ENCODE data around the gene NIPAL3.
"Not testable (repeated sequence)": the region's sequence is repeated elsewhere in the genome, so short reads cannot be mapped to it uniquely, and the experiment has no call there.

The NIPAL3 gene

GRCh38 chr1:24489674-24490073, 74.1 kb downstream of the NIPAL3 start:
- no peak for DNase-seq (ENCODE audit: low read depth in 2 of 2)

DNA sequence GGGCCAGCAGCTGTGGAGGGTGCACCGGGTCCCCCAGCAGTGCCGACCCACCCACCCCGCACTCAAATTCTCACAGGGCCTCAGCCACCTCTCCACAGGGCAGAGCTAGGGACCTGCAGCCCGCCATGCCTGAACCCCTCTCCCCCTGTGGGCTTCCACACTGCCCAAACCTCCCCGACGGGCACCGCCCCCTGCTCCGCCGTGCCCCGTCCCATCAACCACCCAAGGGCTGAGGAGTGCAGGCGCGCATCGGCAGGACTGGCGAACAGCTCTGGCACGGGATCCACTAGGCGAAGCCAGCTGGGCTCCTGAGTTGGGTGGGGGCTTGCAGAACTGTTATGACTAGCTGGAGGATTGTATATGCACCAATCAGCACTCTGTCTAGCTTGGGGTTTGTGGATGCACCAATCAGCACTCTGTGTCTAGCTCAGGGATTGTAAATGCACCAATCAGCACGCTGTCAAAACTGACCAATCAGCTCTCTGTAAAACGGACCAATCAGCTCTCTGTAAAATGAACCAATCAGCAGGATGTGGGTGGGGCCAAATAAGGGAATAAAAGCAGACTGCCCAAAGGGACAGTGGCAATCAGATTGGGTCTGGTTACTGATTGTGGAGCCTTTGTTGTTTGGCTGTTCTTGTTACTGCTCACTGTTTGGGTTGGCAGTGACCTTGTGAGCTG, 74.6 kb downstream of the NIPAL3 start:
- DNase-seq (ENCODE audit: low read depth in 2 of 2) = no peak

GRCh38 chr1:24491577-24492360, 76.2 kb downstream of the NIPAL3 start:
- DNase-seq (ENCODE audit: low read depth in 2 of 2) = no peak

GRCh38 chr1:24492935-24493334, 77.3 kb downstream of the NIPAL3 start:
- DNase-seq (ENCODE audit: low read depth in 2 of 2) = not testable (repeated sequence)

DNA sequence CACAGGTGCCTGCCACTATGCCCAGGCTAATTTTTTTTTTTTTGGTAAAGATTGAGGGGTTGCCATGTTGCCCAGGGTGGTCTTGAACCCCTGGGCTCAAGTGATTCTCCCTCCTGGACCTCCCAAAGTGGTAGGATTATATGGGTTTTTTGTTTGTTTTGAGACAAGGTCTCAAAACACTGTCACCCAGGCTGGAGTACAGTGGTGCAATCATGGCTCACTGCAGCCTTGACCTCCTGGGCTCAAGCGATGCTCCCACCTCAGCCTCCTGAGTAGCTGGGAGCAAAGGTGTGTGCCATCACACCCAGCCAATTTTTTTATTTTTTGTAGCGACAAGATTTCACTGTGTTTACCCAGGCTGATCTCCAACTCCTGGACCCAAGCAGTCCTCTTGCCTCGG, 78.2 kb downstream of the NIPAL3 start:
- DNase-seq (ENCODE audit: low read depth in 2 of 2) = no peak

GRCh38 chr1:24498589-24498988, 83.0 kb downstream of the NIPAL3 start:
- no peak for DNase-seq (ENCODE audit: low read depth in 2 of 2)

DNA sequence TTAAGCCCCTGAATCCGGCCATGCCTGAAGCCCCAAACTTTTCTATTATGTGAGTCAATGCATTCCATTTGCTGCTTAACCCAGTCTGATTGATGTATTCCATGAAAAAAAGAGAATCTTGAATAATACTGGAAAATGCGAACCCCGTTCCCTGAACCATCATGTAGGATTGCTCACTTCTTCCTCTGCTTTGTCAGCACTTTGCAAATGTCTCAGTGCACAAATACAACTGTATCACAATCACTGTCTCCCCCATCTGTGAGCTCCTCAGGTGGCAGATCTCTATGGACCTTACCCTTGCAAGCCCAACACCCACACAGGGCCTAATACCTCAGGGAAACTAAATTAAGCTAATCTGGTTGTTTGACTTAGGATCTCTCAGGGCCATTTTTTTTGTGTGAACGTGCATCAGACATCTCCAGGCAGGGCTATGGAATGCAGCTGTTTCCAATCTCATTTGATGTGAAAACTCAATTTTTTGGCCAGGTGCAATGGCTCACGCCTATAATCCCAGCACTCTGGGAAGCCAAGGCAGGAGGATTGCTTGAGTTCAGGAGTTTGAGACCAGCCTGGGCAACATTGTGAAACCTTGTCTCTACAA, 84.9 kb downstream of the NIPAL3 start:
- DNase-seq (ENCODE audit: low read depth in 2 of 2) = no peak

DNA sequence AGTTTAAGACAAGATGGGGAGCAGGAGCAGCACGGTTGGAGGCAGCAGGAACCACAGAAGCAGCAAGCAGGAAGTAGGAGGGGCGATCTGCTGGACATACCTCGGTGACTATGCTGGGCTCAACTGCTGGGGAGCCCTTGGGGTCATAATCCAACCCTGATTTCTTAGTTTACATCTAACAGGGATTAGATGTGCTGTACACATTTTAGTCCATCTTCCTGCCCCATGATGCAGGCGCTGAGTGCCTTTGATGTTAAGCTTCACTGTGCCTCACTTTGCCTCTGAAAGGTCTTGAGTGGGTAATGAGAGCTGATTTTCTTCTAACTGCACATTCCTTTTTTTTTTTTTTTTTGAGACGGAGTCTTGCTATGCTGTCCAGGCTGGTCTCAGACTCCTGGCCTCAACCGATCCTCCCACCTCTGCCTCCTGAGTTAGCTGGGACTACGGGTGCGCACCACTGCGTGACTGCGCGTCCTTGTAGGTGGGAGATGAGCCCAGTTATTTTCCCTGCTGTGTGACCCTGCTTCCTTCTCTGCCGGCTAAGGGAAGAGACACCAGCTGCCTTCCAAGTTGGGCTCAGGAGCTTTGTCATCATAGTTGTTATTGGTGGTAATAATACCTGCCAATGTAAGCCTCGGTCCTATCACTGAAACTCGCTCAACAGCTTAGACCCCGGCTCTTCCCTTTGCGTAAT, 85.9 kb downstream of the NIPAL3 start:
- DNase-seq (ENCODE audit: low read depth in 2 of 2) = no peak

GRCh38 chr1:24502065-24502708, 86.6 kb downstream of the NIPAL3 start:
- peak; percentile 54 to 66 for DNase-seq (ENCODE audit: low read depth in 2 of 2)

DNA sequence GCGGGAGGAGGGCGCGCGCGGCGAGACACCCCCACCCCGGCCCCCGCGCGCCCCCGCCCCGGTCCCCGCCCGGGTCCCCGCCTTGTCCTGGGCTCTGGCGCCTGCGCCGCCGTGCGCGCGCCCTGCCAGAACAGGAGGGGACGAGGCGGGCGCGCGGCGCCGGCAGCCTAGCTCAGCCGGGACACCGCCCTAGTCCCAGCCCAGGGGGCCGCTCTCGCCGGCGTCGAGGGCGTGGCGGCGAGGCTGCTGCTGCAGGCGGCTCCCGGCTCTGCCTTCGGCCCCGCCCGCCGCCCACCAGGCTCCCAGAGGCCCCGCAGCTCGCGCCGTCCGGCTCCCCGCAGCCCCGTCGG, 87.1 kb downstream of the NIPAL3 start, which contains the start of gene RCAN3:
TSS of gene RCAN3 (plus strand) at position 128 of the 350 bp plus-strand sequence. CDS start 11,537 bp downstream, outside the sequence.
- peak; percentile 69 to 89 for DNase-seq (ENCODE audit: low read depth in 2 of 2)

GRCh38 chr1:24503059-24503751, 87.6 kb downstream of the NIPAL3 start:
- no peak for DNase-seq (ENCODE audit: low read depth in 2 of 2)

DNA sequence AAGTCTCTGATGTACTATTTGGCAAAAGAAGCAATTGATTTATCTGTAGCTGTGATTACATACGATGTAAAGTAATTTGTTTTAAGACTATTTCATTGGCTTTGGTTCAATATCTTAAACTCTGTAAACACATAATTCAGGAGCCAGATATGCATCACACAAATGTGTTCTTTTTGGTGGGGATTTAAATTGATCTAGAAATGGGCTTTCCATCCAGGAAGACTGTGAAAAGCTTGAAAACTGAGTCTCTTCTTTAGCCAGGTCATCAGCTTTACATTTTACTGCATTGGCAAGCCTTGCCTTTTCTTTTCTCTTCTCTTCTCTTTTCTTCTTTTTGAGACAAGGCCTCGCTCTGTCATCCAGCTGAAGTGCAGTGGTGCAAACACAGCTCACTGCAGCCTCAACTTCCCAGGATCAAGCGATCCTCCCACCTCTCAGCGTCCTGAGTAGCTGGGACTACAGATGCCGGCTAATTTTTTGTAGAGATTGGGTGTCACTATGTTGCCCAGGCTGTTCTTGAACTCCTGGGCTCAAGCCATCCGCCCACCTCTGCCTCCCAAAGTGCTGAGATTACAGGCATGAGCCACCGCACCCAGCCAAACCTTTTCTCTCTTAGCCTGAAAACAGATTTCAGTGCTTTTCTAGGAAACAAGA, 88.4 kb downstream of the NIPAL3 start:
- DNase-seq (ENCODE audit: low read depth in 2 of 2) = no peak

DNA sequence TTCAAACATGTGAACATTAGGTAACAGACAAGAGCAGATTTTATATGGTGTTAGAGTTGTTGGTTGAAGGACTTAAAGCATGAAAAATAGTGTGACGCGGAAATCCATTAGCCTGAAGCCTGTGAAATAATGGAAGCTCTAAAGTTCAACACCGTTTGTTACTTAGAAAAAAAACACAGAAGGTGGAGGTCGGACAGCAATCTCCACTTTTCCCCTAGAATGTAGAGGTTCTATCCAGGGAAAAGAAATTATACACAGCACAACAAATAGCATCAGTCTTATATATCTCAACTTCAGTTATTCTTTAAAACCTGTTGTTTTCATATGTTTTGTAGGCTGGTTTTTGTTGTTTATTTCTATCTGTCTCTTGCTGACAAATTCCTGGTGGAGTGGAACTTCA, 89.0 kb downstream of the NIPAL3 start:
- DNase-seq (ENCODE audit: low read depth in 2 of 2) = no peak

GRCh38 chr1:24505816-24506215, 90.2 kb downstream of the NIPAL3 start:
- DNase-seq (ENCODE audit: low read depth in 2 of 2) = no peak

GRCh38 chr1:24506691-24507381, 91.2 kb downstream of the NIPAL3 start:
- no peak for DNase-seq (ENCODE audit: low read depth in 2 of 2)

DNA sequence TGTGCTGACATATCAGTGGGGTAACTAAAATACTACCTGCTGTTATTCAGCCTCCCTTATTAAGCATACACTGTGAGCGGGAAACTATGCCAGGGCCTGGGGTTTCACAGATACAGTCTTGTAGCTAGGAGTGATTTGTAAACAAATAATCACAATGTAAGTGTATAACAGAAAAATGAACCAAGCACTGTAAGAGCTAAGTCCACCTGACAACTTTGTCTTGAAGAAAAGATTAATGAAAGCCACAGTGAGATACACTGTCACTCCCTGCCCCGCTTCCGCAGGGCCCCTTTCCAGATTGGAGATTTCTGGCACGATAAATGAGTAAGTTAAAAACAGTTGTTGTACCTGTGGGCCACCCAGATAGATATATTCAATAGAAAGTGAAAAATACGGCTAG, 91.8 kb downstream of the NIPAL3 start:
- no peak for DNase-seq (ENCODE audit: low read depth in 2 of 2)

GRCh38 chr1:24508911-24509310, 93.3 kb downstream of the NIPAL3 start:
- no peak for DNase-seq (ENCODE audit: low read depth in 2 of 2)

DNA sequence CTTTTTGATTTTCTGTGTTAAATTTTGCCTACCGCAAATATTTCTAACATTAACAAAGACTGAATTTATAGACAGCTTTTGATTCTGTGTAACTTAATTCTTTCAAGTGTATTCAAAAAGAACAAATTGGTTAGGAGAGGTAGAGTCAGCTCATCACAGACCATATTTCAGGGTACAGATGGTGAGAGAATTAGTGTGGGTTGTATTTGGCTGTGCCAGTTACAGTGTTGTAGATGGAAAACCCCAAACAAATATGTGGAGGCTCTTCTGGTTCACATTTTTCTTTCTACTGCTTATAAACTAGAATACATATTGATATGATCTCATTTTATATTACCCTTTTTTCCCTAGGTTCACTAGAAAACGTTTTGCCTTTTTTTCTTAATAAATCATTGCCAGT, 98.1 kb downstream of the NIPAL3 start:
- no peak for DNase-seq (ENCODE audit: low read depth in 2 of 2)

- no peak for DNase-seq (ENCODE audit: low read depth in 2 of 2)
These were observed 99.3 kb downstream of the NIPAL3 start for GRCh38 chr1:24514946-24515345.

GRCh38 chr1:24515671-24516209, 100.1 kb downstream of the NIPAL3 start:
- DNase-seq (ENCODE audit: low read depth in 2 of 2) = not testable (repeated sequence)

Data from stimulated activated CD8-positive, alpha-beta memory T cell treated with anti-CD3 and anti-CD28 coated beads, Interleukin-7, amount 100 ng/mL, for 4 hours (primary cell).